ENCODE measurements around the gene HDAC1. TPM values are rescaled to one million over a fixed set of nuclear protein-coding genes. Genes with fewer than 3 reads are reported as not detected.

Gene HDAC1
- total and polyA plus RNA-seq, 10 of the 15 experiments (the other 5 are each of a cell fraction or from before 2014, with no cell fraction given): 147 to 331 (median 168) TPM

GRCh38 chr1:32249831-32250525 is 41.9 kb upstream of the HDAC1 start (continued):
- TF ChIP-seq ETV6 (conservative IDR thresholded peaks at IDR 0.05 in 1 of 2, IDR thresholded peaks at IDR 0.05 in 1 of 2; ENCODE audit: borderline replicate concordance in 1 of 2, low read depth in 1 of 2): peak in 1 of 2 experiments; percentile 98; a peak in 2 of 4 replicates
- TF ChIP-seq FOS (IDR thresholded peaks at IDR 0.05; ENCODE audit: borderline replicate concordance, extremely low read depth, insufficient read length): no peak
- TF ChIP-seq ATF7 (IDR thresholded peaks at IDR 0.05; ENCODE audit: low read depth): peak; percentile 84; the same call in 1 of the 2 replicates
- TF ChIP-seq GATAD2B (conservative IDR thresholded peaks at IDR 0.05; ENCODE audit: low read depth): peak; percentile 39; the same call in 1 of the 2 replicates
- TF ChIP-seq NR2F1 (conservative IDR thresholded peaks at IDR 0.05): peak; percentile 93
- TF ChIP-seq BMI1 (IDR thresholded peaks at IDR 0.05; ENCODE audit: borderline replicate concordance): no peak
- TF ChIP-seq CHD1 (IDR thresholded peaks at IDR 0.05; ENCODE audit: low read depth, low read length): no peak
- TF ChIP-seq PRDM15 (CRISPR knock-in tag; IDR thresholded peaks at IDR 0.05): no peak
- TF ChIP-seq CHD4 (IDR thresholded peaks at IDR 0.05): no peak
- peak; percentile 75 for TF ChIP-seq POLR2A (IDR thresholded peaks at IDR 0.05; ENCODE audit: low read depth, low read length)
- no peak for TF ChIP-seq MYC (IDR thresholded peaks at IDR 0.05; ENCODE audit: insufficient read depth, insufficient read length, insufficient replicate concordance, low read length, severe bottlenecking)
- TF ChIP-seq SREBF1 (IDR thresholded peaks at IDR 0.05; ENCODE audit: low read length): no peak
- no peak for TF ChIP-seq ZNF622 (IDR thresholded peaks at IDR 0.05)
- no peak for TF ChIP-seq BCL3 (IDR thresholded peaks at IDR 0.05; ENCODE audit: borderline replicate concordance, insufficient read depth, low read depth, low read length, poor library complexity, severe bottlenecking)
- no peak for TF ChIP-seq ZSCAN29 (IDR thresholded peaks at IDR 0.05)
- no peak for TF ChIP-seq RELA (IDR thresholded peaks at IDR 0.05; ENCODE audit: borderline replicate concordance, partially characterized antibody)
- TF ChIP-seq YY1 (IDR thresholded peaks at IDR 0.05; ENCODE audit: low read depth, low read length): peak; percentile 35; the same call in 1 of the 2 replicates
- TF ChIP-seq CEBPZ (IDR thresholded peaks at IDR 0.05; ENCODE audit: low read depth, low read length): no peak
- no peak for TF ChIP-seq SMAD1 (IDR thresholded peaks at IDR 0.05; ENCODE audit: low read depth, partially characterized antibody)
- TF ChIP-seq POLR2AphosphoS2 (IDR thresholded peaks at IDR 0.05; ENCODE audit: low read depth, low read length): no peak

All from GM12878 (cell line).